ENCODE measurements around the gene CALCOCO1.

The CALCOCO1 gene

GRCh38 chr12:53698948-53699677, 28.1 kb downstream of the CALCOCO1 start:
- H3K9ac ChIP-seq (ENCODE audit: low read depth, low read length, poor library complexity, severe bottlenecking) = no peak overlapping the region
- no peaks in the 10 kb centered on the region for H4K20me1 ChIP-seq (ENCODE audit: insufficient read depth, low read length, poor library complexity, severe bottlenecking)
- no peaks in the 10 kb centered on the region for H3F3A ChIP-seq (ENCODE audit: low read depth)
- no peak overlapping the region for H3K4me3 ChIP-seq (ENCODE audit: low read length, poor library complexity, severe bottlenecking)
- TF ChIP-seq EZH2phosphoT487 (IDR thresholded peaks at IDR 0.05; ENCODE audit: borderline replicate concordance) = no peak
- no peaks in the 10 kb centered on the region for H3K9me3 ChIP-seq (ENCODE audit: insufficient read depth, low read depth, low read length)
- no peak overlapping the region for H3K4me2 ChIP-seq (ENCODE audit: low read depth, low read length, poor library complexity, severe bottlenecking)
- no peaks in the 10 kb centered on the region for H3K79me2 ChIP-seq (ENCODE audit: insufficient read depth, low read length)
- no peaks in the 10 kb centered on the region for H3K27me3 ChIP-seq (ENCODE audit: insufficient read depth, low read length, poor library complexity, severe bottlenecking)
- no peak overlapping the region for H2AFZ ChIP-seq (ENCODE audit: low read length)
- H3K9me2 ChIP-seq (replicated peaks; ENCODE audit: low read depth, low read length) = no peaks in the 10 kb centered on the region
- peaks cover 18% of the 10 kb centered on the region for H3K4me1 ChIP-seq (ENCODE audit: insufficient read depth, low read length, poor library complexity, severe bottlenecking)
- H3K36me3 ChIP-seq (ENCODE audit: insufficient read depth, low read length) = no peaks in the 10 kb centered on the region

GRCh38 chr12:53696655-53697331, 30.5 kb downstream of the CALCOCO1 start:
- Histone ChIP-seq H3K9ac (ENCODE audit: low read depth, low read length, poor library complexity, severe bottlenecking) (no peak overlapping the region), H3K27me3 (ENCODE audit: insufficient read depth, low read length, poor library complexity, severe bottlenecking) (no peaks in the 10 kb centered on the region)
- TF ChIP-seq EZH2phosphoT487 (IDR thresholded peaks at IDR 0.05; ENCODE audit: borderline replicate concordance) (no peak), CTCF (conservative IDR thresholded peaks at IDR 0.05; ENCODE audit: low read length) (no peak)

DNA sequence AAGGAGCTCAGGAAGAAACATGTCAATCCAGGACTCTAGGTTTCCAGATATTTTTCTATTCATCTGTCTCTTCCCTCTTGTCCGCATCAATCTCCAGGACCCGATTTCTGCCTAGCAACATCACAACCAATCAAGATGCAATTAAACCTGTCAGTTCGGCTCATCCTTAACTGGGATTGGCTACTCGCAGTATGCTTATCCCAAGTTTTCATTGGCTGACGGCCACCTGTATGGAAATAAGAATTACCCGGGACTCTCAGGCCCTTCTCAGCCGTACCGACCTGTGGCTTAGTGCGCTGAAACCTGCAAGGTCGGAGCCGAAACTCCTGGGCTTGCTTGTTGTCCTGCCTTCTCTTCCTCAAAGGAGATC, 31.0 kb downstream of the CALCOCO1 start:
- Histone ChIP-seq H3K4me1 (ENCODE audit: insufficient read depth, low read length, poor library complexity, severe bottlenecking) (peaks cover 13% of the 10 kb centered on the region), H3K4me3 (ENCODE audit: low read length, poor library complexity, severe bottlenecking) (peak overlapping the region; percentile 71), H3K27me3 (ENCODE audit: insufficient read depth, low read length, poor library complexity, severe bottlenecking) (no peaks in the 10 kb centered on the region), H2AFZ (ENCODE audit: low read length) (peak overlapping the region; percentile 84; the same call in 1 of the 2 replicates), H3K9me3 (ENCODE audit: insufficient read depth, low read depth, low read length) (no peaks in the 10 kb centered on the region), H3K79me2 (ENCODE audit: insufficient read depth, low read length) (no peaks in the 10 kb centered on the region), H3K36me3 (ENCODE audit: insufficient read depth, low read length) (no peaks in the 10 kb centered on the region), H3K4me2 (ENCODE audit: low read depth, low read length, poor library complexity, severe bottlenecking) (peak overlapping the region; percentile 84), H3F3A (ENCODE audit: low read depth) (no peaks in the 10 kb centered on the region), H3K9ac (ENCODE audit: low read depth, low read length, poor library complexity, severe bottlenecking) (no peak overlapping the region), H3K9me2 (replicated peaks; ENCODE audit: low read depth, low read length) (no peaks in the 10 kb centered on the region), H4K20me1 (ENCODE audit: insufficient read depth, low read length, poor library complexity, severe bottlenecking) (no peaks in the 10 kb centered on the region)
- no peak for TF ChIP-seq CTCF (conservative IDR thresholded peaks at IDR 0.05; ENCODE audit: low read length)
- no peak for TF ChIP-seq EZH2phosphoT487 (IDR thresholded peaks at IDR 0.05; ENCODE audit: borderline replicate concordance)

More at GRCh38 chr12:53696655-53697331, 30.5 kb downstream of the CALCOCO1 start:
- Histone ChIP-seq H4K20me1 (ENCODE audit: insufficient read depth, low read length, poor library complexity, severe bottlenecking) (no peaks in the 10 kb centered on the region), H2AFZ (ENCODE audit: low read length) (no peak overlapping the region), H3K9me3 (ENCODE audit: insufficient read depth, low read depth, low read length) (no peaks in the 10 kb centered on the region), H3K4me1 (ENCODE audit: insufficient read depth, low read length, poor library complexity, severe bottlenecking) (peaks cover 13% of the 10 kb centered on the region), H3K36me3 (ENCODE audit: insufficient read depth, low read length) (no peaks in the 10 kb centered on the region), H3K4me3 (ENCODE audit: low read length, poor library complexity, severe bottlenecking) (no peak overlapping the region), H3K4me2 (ENCODE audit: low read depth, low read length, poor library complexity, severe bottlenecking) (no peak overlapping the region), H3F3A (ENCODE audit: low read depth) (no peaks in the 10 kb centered on the region), H3K79me2 (ENCODE audit: insufficient read depth, low read length) (no peaks in the 10 kb centered on the region), H3K9me2 (replicated peaks; ENCODE audit: low read depth, low read length) (no peaks in the 10 kb centered on the region)
